MM.1S (cell line): ENCODE results near the gene IL17D.

Experiments used
- DNase-seq: peaks from one replicate; pipeline ENCODE4 v3.0.0-alpha.2; 2015
- H2AFZ ChIP-seq: fragments of 300-600 bp; sonication (generic); 2 replicates; pipeline ENCODE4 v1.6.0; 2016; ENCODE audit warnings: antibody characterized with exemption, low read length
- H3F3A ChIP-seq: fragments of 300-600 bp; sonication (generic); 2 replicates; pipeline ENCODE4 v1.6.1; 2016; ENCODE audit warnings: mild to moderate bottlenecking, antibody characterized with exemption, low read length, moderate library complexity, mixed read lengths; ENCODE audit not compliant: insufficient read depth
- H3K27ac ChIP-seq: fragments of 300-600 bp; sonication (generic); 2 replicates; pipeline ENCODE4 v1.5.1; 2016; ENCODE audit warnings: mild to moderate bottlenecking, low read length
- H3K27me3 ChIP-seq: fragments of 300-600 bp; sonication (generic); replicated peaks from 2 replicates; pipeline ENCODE4 v1.6.0; 2016; ENCODE audit warnings: low read length; ENCODE audit not compliant: insufficient read depth
- H3K36me3 ChIP-seq: fragments of 300-600 bp; sonication (generic); replicated peaks from 2 replicates; pipeline ENCODE4 v1.6.1; 2016; ENCODE audit warnings: mild to moderate bottlenecking, low read length, mixed read lengths; ENCODE audit not compliant: insufficient read depth
- H3K4me1 ChIP-seq: fragments of 300-600 bp; sonication (generic); 2 replicates; pipeline ENCODE4 v1.6.1; 2016; ENCODE audit warnings: low read length, mixed read lengths
- H3K4me2 ChIP-seq: fragments of 300-600 bp; sonication (generic); 2 replicates; pipeline ENCODE4 v1.6.0; 2016; ENCODE audit warnings: low read depth, low read length
- H3K4me3 ChIP-seq: fragments of 300-600 bp; sonication (generic); 2 replicates; pipeline ENCODE4 v1.5.1; 2016; ENCODE audit warnings: low read length, mixed read lengths
- H3K79me2 ChIP-seq: fragments of 300-600 bp; sonication (generic); 2 replicates; pipeline ENCODE4 v1.6.1; 2016; ENCODE audit warnings: mixed run types, low read length, mixed read lengths
- H3K9ac ChIP-seq: fragments of 300-600 bp; sonication (generic); 2 replicates; pipeline ENCODE4 v1.6.1; 2016; ENCODE audit warnings: low read length, mixed read lengths
- H3K9me2 ChIP-seq: fragments of 300-600 bp; sonication (generic); replicated peaks from 2 replicates; pipeline ENCODE4 v1.6.1; 2016; ENCODE audit warnings: mild to moderate bottlenecking, low read length, mixed read lengths; ENCODE audit not compliant: insufficient read depth
- H3K9me3 ChIP-seq: fragments of 300-600 bp; sonication (generic); replicated peaks from 2 replicates; pipeline ENCODE4 v1.6.1; 2016; ENCODE audit warnings: mild to moderate bottlenecking, low read length, mixed read lengths; ENCODE audit not compliant: insufficient read depth
- H4K20me1 ChIP-seq: fragments of 300-600 bp; sonication (generic); 2 replicates; pipeline ENCODE4 v1.6.1; 2016; ENCODE audit warnings: mild to moderate bottlenecking, low read length, moderate library complexity, mixed read lengths; ENCODE audit not compliant: insufficient read depth
- EZH2 ChIP-seq: fragments of 300-600 bp; sonication (generic); optimal IDR thresholded peaks from 2 replicates; pipeline ENCODE3; 2017; ENCODE audit warnings: low read depth, mild to moderate bottlenecking, antibody characterized with exemption, low read length, mixed read lengths
- EZH2phosphoT487 ChIP-seq: fragments of 300-600 bp; sonication (generic); IDR thresholded peaks from 2 replicates; pipeline ENCODE4 v1.6.1; 2018; ENCODE audit warnings: antibody characterized with exemption, low read length
- TF ChIP-seq, protein P1 (sequence below): fragments of 300-600 bp; sonication (generic); IDR thresholded peaks from 2 replicates; pipeline ENCODE4 v1.5.1; 2016; ENCODE audit warnings: antibody characterized with exemption, low read length, mixed read lengths

The IL17D gene

DNA sequence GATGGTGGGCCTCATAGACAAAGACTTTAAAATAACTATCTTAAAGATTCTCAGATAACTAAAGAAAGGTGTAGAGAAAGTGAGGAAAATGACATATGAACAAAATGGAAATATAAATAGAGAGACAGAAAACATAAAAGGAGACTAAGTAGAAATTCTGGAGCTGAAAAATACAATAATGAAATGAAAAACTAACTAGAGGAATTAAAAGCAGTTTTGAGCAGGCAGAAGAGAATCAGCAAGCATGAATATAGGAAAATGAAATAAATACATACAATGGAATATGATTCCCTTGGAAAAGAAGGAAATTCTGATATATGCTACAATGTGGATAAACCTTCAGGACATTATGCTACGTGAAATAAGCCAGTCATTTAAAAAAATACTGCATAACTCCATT is 66.3 kb downstream of the IL17D start:
- Histone ChIP-seq H3K27me3 (no peaks in the 10 kb centered on the region), H3F3A (peaks cover 1% of the 10 kb centered on the region; the same call in 1 of the 2 replicates), H3K4me1 (no peaks in the 10 kb centered on the region), H3K4me3 (no peak overlapping the region), H4K20me1 (no peaks in the 10 kb centered on the region), H3K9me2 (no peaks in the 10 kb centered on the region), H3K4me2 (no peak overlapping the region), H3K9ac (no peak overlapping the region), H3K9me3 (no peaks in the 10 kb centered on the region), H3K27ac (no peak overlapping the region), H3K79me2 (no peaks in the 10 kb centered on the region), H2AFZ (no peak overlapping the region), H3K36me3 (no peaks in the 10 kb centered on the region)
- TF ChIP-seq, protein P1, sequence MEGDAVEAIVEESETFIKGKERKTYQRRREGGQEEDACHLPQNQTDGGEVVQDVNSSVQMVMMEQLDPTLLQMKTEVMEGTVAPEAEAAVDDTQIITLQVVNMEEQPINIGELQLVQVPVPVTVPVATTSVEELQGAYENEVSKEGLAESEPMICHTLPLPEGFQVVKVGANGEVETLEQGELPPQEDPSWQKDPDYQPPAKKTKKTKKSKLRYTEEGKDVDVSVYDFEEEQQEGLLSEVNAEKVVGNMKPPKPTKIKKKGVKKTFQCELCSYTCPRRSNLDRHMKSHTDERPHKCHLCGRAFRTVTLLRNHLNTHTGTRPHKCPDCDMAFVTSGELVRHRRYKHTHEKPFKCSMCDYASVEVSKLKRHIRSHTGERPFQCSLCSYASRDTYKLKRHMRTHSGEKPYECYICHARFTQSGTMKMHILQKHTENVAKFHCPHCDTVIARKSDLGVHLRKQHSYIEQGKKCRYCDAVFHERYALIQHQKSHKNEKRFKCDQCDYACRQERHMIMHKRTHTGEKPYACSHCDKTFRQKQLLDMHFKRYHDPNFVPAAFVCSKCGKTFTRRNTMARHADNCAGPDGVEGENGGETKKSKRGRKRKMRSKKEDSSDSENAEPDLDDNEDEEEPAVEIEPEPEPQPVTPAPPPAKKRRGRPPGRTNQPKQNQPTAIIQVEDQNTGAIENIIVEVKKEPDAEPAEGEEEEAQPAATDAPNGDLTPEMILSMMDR: no peak
- TF ChIP-seq EZH2phosphoT487 (no peak), EZH2 (no peak)
- DNase-seq: no peak
